HG02943 (cell line): Measurements from ENCODE around the gene UBIAD1.
"Not testable (repeated sequence)": the region's sequence is repeated elsewhere in the genome, so short reads cannot be mapped to it uniquely, and the experiment has no call there.

Source experiments
- ATAC-seq: cut with Tn5 transposase; IDR thresholded peaks from one replicate; pipeline ENCODE4 v1.9.1; 2021; ENCODE audit warnings: mild to moderate bottlenecking, low read depth, moderate library complexity; ENCODE audit not compliant: unreplicated experiment

The UBIAD1 gene

DNA sequence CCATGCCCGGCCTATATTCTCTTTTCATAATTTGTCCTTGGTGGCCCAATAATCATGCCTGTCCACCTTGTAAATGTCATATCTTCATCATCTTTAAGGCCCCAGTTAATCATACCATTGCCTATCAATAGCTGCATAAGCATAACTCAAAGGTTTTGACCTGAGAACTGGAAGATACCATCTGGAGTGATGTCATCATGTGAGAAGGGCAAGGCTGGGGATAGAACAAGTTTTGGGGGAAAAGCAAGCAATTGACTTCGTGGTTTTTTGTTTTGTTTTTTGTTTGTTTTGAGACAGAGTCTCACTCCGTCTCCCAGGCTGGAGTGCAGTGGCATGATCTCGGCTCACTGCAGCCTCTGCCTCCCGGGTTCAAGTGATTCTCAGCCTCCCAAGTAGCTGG is 6.2 kb downstream of the UBIAD1 start:
- no peak for ATAC-seq

DNA sequence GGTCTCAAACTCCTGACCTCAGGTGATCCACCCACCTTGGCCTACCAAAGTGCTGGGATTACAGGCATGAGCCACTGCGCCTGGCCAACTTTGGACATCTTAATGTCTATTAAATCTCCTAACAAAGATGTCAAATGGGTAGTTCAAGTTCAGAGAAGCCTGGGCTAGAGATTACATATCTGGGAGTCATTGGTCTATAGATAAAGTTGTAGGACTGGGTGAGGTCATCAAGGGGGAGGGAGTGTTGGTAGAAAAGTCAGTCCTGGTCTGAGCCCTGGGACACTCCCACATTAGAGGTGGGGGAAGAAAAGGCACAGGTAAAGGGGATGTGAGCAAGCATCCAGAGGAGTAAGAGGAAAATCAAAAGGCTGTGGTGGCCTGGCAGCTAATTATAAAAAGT is 6.6 kb downstream of the UBIAD1 start:
- no peak for ATAC-seq

- no peak for ATAC-seq
These were observed 7.8 kb downstream of the UBIAD1 start for GRCh38 chr1:11280719-11281376.

GRCh38 chr1:11281518-11282331 is 8.7 kb downstream of the UBIAD1 start:
- no peak for ATAC-seq

GRCh38 chr1:11283151-11283550 is 10.2 kb downstream of the UBIAD1 start:
- ATAC-seq: no peak

DNA sequence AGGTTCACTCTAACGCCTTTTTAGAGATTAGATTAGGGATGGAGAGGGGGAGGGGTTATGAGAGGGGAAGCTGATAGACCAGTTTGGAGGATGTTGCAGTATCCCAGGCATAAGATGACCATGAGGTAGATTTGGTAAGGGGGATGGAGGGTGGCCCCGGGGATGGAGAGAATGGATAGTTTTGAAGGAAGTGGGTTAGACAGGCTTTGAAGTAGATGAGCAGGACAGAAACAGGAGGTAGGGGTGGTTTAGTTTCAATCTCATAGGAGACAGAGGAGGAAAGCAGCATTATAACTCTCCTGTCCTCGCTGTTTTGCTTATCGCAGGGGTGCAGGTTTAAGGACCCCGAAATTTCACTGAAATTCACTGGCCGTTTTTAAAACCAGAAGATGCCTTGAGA is 11.8 kb downstream of the UBIAD1 start:
- ATAC-seq: no peak

- no peak for ATAC-seq
These were observed 13.1 kb downstream of the UBIAD1 start for GRCh38 chr1:11285883-11286734.

GRCh38 chr1:11286735-11287410 is 13.9 kb downstream of the UBIAD1 start:
- no peak for ATAC-seq

- ATAC-seq: no peak
These were observed 16.1 kb downstream of the UBIAD1 start for GRCh38 chr1:11289064-11289463.

- no peak for ATAC-seq
These were observed 18.1 kb downstream of the UBIAD1 start for GRCh38 chr1:11291049-11291448.

DNA sequence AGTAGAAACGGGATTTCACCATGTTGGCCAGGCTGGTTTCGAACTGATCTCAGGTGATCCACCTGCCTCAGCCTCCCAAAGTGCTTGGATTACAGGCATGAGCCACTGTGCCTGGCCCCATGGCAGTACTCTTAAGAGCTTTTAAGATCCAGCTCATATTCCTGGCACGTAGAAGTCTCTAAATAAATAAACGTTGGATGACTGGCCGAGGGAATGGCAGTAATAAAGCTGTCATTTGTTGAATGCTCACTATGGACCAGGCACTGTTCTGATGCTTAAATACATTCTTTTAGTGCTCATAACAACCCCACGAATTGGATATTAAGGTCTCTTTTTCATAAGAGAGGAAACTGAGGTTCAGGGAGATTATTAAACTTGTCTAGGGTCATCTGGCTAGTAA is 20.9 kb downstream of the UBIAD1 start:
- ATAC-seq: no peak

- ATAC-seq: no peak
These were observed 22.0 kb downstream of the UBIAD1 start for GRCh38 chr1:11294951-11295350.

DNA sequence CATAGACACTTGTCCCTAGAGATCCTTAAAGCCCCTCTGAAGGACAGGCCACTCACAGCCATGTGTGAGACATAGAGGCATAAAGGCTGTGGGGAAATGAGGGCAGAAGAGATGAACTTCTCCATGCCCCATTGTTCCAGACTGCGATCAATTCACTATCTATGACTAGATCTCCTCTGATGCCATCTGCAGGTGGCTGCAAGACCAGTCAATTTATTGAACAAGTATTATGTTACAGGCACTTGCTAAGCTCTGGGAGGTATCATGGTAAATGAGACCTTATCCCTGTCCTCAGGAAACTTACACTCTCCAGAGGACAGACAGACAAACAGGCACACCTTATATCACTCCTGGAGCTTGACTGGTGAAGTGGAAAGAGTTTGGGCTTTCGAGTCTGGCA is 22.9 kb downstream of the UBIAD1 start:
- ATAC-seq: no peak

GRCh38 chr1:11297774-11298173 is 24.8 kb downstream of the UBIAD1 start:
- ATAC-seq: not testable (repeated sequence)

GRCh38 chr1:11298390-11299224 is 25.6 kb downstream of the UBIAD1 start:
- no peak for ATAC-seq

DNA sequence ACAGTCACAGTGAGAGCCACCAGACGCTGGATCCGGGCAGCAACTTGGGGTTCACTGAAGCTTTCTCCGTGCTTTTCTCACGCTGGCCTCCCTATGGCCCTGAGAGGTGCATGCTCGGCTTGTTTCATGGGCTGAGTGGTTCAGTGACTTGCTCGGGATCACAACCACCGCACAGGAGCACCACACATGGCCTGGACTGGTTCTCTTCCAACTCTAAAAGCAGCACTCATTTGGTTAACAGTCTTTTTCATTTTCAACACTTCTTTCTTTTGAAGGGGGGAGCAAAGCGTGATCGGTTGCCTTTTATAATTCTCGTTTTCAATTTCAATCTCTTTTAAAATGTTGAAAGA is 26.2 kb downstream of the UBIAD1 start:
- no peak for ATAC-seq

- ATAC-seq: no peak
These were observed 28.6 kb downstream of the UBIAD1 start for GRCh38 chr1:11301601-11302000.

GRCh38 chr1:11302366-11302765 is 29.4 kb downstream of the UBIAD1 start:
- no peak for ATAC-seq

- ATAC-seq: not testable (repeated sequence)
These were observed 32.5 kb downstream of the UBIAD1 start for GRCh38 chr1:11305516-11305915.

- ATAC-seq: no peak
These were observed 34.9 kb downstream of the UBIAD1 start for GRCh38 chr1:11307852-11308251.
